Measurements from ENCODE around the gene LDHAL6B. TPM values are rescaled to one million over a fixed set of nuclear protein-coding genes. Genes with fewer than 3 reads are reported as not detected.

LDHAL6B gene
- total RNA-seq, 1 donor from 2014 or later: not detected

- no peak overlapping the region for H3K4me3 ChIP-seq (ENCODE audit: low read depth, low read length)
- DNase-seq (ENCODE audit: low read depth): no peak
- TF ChIP-seq, protein P1, sequence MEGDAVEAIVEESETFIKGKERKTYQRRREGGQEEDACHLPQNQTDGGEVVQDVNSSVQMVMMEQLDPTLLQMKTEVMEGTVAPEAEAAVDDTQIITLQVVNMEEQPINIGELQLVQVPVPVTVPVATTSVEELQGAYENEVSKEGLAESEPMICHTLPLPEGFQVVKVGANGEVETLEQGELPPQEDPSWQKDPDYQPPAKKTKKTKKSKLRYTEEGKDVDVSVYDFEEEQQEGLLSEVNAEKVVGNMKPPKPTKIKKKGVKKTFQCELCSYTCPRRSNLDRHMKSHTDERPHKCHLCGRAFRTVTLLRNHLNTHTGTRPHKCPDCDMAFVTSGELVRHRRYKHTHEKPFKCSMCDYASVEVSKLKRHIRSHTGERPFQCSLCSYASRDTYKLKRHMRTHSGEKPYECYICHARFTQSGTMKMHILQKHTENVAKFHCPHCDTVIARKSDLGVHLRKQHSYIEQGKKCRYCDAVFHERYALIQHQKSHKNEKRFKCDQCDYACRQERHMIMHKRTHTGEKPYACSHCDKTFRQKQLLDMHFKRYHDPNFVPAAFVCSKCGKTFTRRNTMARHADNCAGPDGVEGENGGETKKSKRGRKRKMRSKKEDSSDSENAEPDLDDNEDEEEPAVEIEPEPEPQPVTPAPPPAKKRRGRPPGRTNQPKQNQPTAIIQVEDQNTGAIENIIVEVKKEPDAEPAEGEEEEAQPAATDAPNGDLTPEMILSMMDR (conservative IDR thresholded peaks at IDR 0.05; ENCODE audit: low read depth, low read length): no peak
Measured at GRCh38 chr15:59165726-59166125, 40.9 kb upstream of the LDHAL6B start.

DNA sequence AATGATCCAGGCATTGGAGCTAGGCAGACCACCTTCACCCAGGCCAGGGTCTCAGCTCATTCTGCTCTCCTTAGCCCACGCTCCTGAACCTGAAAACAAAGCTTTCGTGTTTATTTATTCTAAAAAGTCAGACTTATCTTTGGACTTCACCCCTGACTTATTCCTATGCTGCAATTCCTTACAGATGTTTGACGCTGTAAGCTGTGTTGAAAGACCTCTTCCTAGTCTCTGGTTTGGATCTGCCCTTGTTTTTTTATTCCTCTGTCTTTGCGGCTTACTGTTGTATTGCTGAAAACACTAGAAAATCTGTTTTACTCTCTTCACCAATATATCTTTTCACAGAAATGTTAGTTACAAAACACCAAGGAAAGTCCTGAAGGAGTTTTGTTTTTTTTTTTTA is 40.5 kb upstream of the LDHAL6B start:
- DNase-seq (ENCODE audit: low read depth): no peak
- TF ChIP-seq, protein P1 (conservative IDR thresholded peaks at IDR 0.05; ENCODE audit: low read depth, low read length): no peak
- H3K4me3 ChIP-seq (ENCODE audit: low read depth, low read length): no peak overlapping the region

DNA sequence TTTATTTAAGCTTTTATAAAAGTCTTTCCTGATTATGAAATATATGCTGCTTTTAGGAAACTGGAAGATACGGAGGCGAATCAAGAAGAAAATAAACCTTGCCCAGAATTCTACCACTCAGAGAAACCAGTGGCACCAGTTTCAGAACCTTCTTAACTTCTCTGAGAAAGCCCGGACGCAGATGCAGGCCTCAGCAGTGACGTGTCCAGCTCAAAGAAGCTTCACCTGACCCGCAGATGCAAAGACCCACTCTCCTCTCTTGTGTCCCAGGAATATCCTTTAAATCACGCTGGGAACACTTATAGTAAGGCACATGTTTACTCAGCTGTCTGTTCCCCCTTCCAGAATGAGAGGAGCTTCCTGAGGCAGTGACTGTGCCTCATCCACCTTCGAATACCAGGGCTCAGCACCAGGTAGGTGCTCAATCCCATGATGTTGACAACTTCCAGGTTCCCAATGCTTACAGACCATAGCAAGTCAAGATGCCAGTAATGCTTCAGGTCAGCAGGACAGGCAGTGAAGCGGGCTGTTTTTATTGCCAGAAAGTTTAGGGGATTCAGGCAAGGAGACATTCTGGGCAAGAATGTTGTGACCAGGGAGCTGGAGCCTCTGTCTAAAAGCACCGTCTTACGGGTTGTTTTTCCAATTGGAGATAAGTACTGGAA is 39.9 kb upstream of the LDHAL6B start:
- no peak for DNase-seq (ENCODE audit: low read depth)
- H3K4me3 ChIP-seq (ENCODE audit: low read depth, low read length): no peak overlapping the region
- TF ChIP-seq, protein P1 (conservative IDR thresholded peaks at IDR 0.05; ENCODE audit: low read depth, low read length): no peak

DNA sequence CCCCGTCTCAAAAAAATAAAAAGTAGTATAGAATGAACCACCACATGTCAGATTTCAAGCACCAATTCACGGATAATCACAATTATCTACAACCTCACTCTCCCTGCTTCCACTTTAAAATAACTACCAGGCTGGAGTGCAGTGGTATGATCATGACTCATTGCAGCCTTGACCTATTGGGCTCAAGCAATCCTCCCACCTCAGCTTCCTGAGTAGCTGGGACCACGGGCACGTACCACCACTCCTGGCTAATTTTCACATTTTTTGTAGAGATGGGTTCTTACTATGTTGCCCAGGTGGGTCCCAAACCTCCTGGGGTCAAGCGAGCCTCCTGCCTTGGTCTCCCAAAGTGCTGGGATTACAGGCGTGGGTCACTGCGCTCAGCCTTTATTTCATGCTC is 38.1 kb upstream of the LDHAL6B start:
- DNase-seq (ENCODE audit: low read depth): no peak
- no peak overlapping the region for H3K4me3 ChIP-seq (ENCODE audit: low read depth, low read length)
- TF ChIP-seq, protein P1 (conservative IDR thresholded peaks at IDR 0.05; ENCODE audit: low read depth, low read length): no peak

DNA sequence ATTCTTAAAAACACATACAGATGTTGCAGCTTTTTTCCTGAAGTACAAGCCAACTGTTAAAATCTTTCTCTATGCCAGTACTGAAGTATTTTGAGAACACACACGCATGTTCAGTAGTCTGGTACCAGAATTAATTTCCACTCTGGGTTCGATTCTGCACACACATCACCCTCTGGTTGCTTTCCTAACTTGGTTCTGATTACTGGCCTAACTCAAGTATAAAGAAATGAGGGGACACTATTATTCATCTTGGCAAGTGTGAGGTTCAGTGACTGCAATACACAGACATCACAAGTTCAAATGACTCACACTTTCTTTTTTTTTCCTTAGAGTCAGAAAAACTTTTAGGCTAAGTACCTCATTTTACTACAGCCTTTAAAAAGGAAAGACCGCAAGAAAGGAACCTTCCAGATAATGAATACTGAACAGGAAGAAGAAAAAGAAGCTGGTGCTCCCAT is 37.4 kb upstream of the LDHAL6B start:
- no peak overlapping the region for H3K4me3 ChIP-seq (ENCODE audit: low read depth, low read length)
- peak; percentile 83 for DNase-seq (ENCODE audit: low read depth)
- TF ChIP-seq, protein P1 (conservative IDR thresholded peaks at IDR 0.05; ENCODE audit: low read depth, low read length): no peak

DNA sequence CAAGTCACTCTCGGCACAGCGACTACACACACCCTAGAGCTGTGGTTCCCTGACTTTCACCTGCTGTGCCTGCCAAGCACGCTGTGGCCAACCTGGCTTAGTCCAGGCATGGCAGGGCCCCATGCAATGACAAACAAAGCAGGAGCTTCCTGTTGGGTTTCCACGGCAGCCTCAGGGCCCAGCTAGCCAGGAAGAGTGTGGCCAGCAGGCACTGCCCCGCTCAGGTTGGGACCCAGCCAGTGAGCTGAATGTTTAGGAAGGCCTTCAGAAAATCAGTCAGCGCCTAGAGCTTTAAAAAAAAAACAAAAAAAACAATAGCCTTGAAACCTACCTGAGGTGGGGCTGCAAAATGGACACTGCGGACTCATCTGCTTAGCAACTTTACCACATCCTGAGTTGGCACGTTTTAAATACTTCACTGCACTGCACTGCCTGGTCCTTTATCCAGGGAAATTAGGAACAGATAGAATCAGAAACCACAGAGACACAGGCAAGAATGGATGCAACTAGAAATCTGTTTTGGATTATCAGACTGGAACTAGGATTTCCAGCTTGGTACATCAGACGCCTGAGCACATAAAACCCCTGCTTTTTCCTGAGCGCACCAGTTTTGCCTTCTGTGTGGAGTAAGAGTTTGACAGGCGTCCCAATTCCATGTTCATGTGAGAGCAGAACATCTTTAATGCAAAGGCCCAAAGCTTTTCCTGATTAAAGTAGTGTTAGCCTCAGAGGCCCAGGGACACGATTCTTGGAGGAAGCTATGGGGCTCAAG is 36.2 kb upstream of the LDHAL6B start:
- TF ChIP-seq, protein P1 (conservative IDR thresholded peaks at IDR 0.05; ENCODE audit: low read depth, low read length): no peak
- H3K4me3 ChIP-seq (ENCODE audit: low read depth, low read length): no peak overlapping the region
- no peak for DNase-seq (ENCODE audit: low read depth)
